Activated T-helper 17 cell treated with anti-CD3 and anti-CD28 coated beads, Interleukin-2, amount 50 U/mL, for 72 hours (primary cell): ENCODE data around the gene C12orf60. TPM values are rescaled to one million over a fixed set of nuclear protein-coding genes. Genes with fewer than 3 reads are reported as not detected.

ENCODE experiments used
- ATAC-seq: fragments of 150-1000 bp; cut with Tn5 transposase; replicated peaks from 2 replicates; pipeline ENCODE4 v1.10.0; 2021; ENCODE audit warnings: mild to moderate bottlenecking, moderate library complexity
- H3K27ac Mint-ChIP-seq: one replicate; pipeline ENCODE4 v1.8.0; 2022; ENCODE audit warnings: mixed read lengths
- H3K27me3 Mint-ChIP-seq: one replicate; pipeline ENCODE4 v1.8.0; 2022; ENCODE audit warnings: mixed read lengths
- H3K36me3 Mint-ChIP-seq: one replicate; pipeline ENCODE4 v1.8.0; 2022; ENCODE audit warnings: low read depth, mild to moderate bottlenecking, mixed read lengths
- H3K4me1 Mint-ChIP-seq: one replicate; pipeline ENCODE4 v1.8.0; 2022; ENCODE audit warnings: mixed read lengths
- H3K4me3 Mint-ChIP-seq: one replicate; pipeline ENCODE4 v1.8.0; 2022; ENCODE audit warnings: mild to moderate bottlenecking, mixed read lengths
- H3K9me3 Mint-ChIP-seq: one replicate; pipeline ENCODE4 v1.8.0; 2022; ENCODE audit warnings: mixed read lengths
- total RNA-seq, 2 donors: library from RNA; stranded (reverse); gene quantifications; one replicate each; pipeline ENCODE4 v1.2.3, GENCODE V29; 2022

Gene C12orf60
- total RNA-seq, 2 donors from 2014 or later, result 2.6 to 3.7 TPM

DNA sequence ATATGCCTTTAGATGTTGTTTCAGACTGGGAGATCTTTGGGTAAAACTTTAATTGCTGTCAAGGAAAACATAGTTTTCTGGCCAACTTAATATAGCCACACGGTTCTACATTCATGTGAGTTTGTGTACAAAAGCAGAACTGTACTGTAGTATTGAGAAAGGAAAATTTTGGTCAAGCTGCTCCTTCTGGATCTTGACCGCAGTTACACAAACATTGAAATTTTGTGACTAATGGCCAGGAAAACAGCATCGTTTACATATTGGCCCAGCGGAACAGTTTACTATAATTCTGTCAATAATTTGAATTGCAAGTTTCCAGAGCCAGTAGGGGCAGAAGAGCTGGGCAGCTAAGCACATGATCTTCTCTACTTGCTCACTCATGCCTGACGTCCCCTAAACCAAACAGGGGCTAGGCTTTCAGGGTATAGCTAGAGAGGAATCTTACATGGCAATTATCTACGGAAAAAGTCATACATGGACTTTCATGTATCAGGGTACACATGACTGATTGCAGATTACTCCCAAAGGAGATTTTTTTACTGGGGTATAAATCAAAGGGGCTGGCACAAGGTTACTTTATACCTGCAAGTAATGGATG, 51.2 kb downstream of the C12orf60 start:
- H3K9me3 Mint-ChIP-seq, result no peaks in the 10 kb centered on the region
- H3K27ac Mint-ChIP-seq, result no peak overlapping the region
- no peaks in the 10 kb centered on the region for H3K36me3 Mint-ChIP-seq
- no peaks in the 10 kb centered on the region for H3K4me1 Mint-ChIP-seq
- no peak overlapping the region for H3K4me3 Mint-ChIP-seq
- no peak for ATAC-seq
- no peaks in the 10 kb centered on the region for H3K27me3 Mint-ChIP-seq

DNA sequence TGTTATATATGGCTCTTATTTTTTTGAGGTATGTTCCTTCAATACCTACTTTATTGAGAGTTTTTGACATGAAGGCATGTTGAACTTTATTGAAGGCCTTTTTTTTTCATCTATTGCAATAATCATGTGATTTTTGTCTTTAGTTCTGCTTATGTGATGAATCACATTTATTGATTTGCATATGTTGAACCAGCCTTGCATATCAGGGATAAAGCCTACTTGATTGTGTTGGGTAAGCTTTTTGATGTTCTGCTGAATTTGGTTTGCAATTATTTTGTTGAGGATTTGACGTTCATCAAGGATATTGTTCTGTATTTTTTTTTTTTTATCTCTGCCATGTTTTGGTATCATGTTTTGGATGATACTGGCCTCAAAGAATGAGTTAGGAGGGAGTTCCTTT, 55.0 kb downstream of the C12orf60 start:
- Mint-ChIP-seq H3K9me3 (no peaks in the 10 kb centered on the region), H3K27me3 (no peaks in the 10 kb centered on the region), H3K4me3 (no peak overlapping the region), H3K27ac (no peak overlapping the region), H3K4me1 (no peaks in the 10 kb centered on the region), H3K36me3 (no peaks in the 10 kb centered on the region)
- ATAC-seq, result no peak

DNA sequence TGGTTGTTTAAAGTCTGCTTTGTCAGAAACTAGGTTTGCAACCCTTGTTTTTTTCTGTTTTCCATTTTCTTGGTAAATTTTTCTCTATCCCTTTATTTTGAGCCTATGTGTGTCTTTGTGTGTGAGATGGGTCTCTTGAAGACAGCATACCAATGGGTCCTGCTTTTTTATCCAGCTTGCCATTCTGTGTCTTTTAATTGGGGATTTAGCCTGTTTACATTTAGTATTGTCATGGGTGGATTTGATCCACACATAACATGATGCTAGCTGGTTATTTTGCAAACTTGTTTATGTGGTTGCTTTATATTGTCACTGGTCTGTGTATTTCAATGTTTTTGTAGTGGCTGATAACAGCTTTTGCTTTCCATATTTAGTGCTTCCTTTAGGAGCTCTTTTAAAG, 57.0 kb downstream of the C12orf60 start:
- no peaks in the 10 kb centered on the region for H3K4me1 Mint-ChIP-seq
- no peaks in the 10 kb centered on the region for H3K36me3 Mint-ChIP-seq
- no peaks in the 10 kb centered on the region for H3K27me3 Mint-ChIP-seq
- H3K9me3 Mint-ChIP-seq, result no peaks in the 10 kb centered on the region
- no peak overlapping the region for H3K4me3 Mint-ChIP-seq
- ATAC-seq, result no peak
- H3K27ac Mint-ChIP-seq, result no peak overlapping the region

DNA sequence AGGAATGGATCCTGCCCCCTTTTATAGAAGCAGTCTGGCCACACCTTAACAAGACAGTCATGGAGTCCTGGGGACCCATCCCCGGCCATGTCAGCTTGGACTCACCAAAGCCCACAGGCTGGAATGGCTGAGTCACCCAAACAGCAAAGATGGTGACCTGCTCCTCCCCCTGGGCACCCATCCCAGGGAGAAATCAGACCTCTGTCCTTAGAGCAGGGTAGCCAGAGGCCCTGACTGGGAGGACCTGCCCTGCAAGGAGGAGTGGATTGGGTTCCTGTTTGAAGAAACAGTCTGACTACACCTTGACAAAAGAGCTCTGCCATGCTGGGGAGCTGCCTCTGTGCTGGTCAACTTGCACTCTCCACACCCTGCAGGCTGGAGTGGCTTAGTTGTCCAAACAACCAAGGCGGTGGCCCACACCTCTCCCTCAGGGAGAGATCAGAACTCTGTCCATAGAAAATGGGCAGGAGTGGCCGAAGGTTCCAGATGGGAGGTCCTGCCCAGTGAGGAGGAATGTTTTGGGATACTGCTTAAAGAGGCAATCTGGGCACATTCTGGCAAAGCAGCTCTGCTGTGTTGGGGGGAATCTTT, 65.5 kb downstream of the C12orf60 start:
- Mint-ChIP-seq H3K36me3 (no peaks in the 10 kb centered on the region), H3K27me3 (peaks cover 7% of the 10 kb centered on the region)
- ATAC-seq, result no peak

DNA sequence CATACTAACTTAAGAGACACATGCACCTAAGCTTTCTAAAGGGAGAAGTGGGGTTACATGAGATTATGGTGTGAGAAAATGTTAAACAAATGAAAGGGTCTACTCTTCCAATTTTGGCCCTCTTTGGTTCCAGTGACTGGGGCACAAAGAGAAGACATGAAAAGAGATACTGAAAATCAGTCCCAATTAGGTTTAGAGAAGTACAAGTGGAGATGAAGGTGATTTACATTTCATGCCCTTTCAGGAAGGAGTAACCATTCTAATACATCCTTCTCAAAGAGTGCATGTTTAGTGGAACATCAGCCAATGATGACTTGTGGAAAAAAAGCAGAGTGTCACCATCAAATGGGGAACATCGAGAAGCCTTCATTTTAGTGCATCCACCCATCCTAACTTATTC, 67.8 kb downstream of the C12orf60 start:
- H3K4me3 Mint-ChIP-seq, result no peak overlapping the region
- H3K27me3 Mint-ChIP-seq, result peaks cover 7% of the 10 kb centered on the region
- no peaks in the 10 kb centered on the region for H3K4me1 Mint-ChIP-seq
- H3K9me3 Mint-ChIP-seq, result peaks cover 4% of the 10 kb centered on the region
- H3K36me3 Mint-ChIP-seq, result no peaks in the 10 kb centered on the region
- ATAC-seq, result no peak
- no peak overlapping the region for H3K27ac Mint-ChIP-seq

More for the DNA sequence above, 65.5 kb downstream of the C12orf60 start:
- H3K9me3 Mint-ChIP-seq, result peaks cover 4% of the 10 kb centered on the region
- H3K4me3 Mint-ChIP-seq, result no peak overlapping the region
- H3K4me1 Mint-ChIP-seq, result no peaks in the 10 kb centered on the region
- no peak overlapping the region for H3K27ac Mint-ChIP-seq

DNA sequence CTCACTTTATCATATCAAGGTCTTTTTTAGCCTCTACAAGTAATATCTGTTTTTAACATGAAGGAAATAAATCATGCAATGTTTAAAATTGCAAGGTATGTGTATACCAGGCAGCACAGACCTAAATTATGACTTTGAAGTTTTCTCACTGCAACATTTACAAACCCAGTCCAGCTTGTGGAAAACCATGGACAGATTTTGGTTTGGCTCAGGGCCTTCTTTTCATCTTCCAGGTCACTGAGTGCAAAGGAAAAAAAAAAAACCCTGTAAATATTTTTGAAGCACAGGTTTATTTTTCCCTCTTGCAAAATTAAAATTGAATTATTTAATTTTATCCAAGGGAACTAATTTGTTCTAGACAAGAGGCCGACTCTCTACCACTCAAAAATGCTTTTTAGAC, 68.4 kb downstream of the C12orf60 start:
- Mint-ChIP-seq H3K27ac (no peak overlapping the region), H3K27me3 (peaks cover 7% of the 10 kb centered on the region), H3K36me3 (no peaks in the 10 kb centered on the region), H3K4me1 (no peaks in the 10 kb centered on the region), H3K4me3 (no peak overlapping the region), H3K9me3 (peaks cover 4% of the 10 kb centered on the region)
- ATAC-seq, result no peak

DNA sequence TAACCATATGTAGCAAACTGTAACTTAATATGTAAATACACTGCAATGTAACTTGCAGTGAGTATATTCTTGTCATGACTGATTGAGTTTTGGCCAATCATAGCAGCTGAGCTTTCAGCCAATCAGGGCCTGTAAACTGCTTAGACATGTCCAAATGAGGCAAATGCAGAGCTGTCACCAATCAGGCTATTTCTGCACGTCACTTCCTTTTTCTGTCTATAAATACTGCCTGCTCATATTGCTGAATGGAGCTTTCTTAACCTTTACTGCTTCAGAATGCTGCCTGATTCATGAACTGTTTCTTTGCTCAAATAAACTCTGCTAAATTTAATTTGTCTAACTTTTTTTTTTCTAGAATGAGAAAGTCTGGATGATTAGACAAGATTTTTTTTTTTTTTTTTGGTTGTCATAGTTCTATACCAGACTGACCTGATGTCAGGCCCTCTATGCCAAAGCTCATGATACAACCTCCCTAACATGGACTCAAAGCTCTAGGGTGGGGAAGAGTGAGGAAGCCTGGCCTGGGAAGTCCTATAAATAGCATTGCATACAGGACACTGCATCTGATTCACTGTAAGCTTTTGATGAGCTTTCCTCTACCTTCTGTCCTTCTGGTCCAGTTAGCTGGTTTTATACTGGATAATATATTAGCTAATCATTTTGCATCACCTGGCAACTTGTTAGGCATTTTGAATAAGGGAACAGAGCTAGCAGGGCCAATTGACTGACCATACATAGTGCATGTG, 70.1 kb downstream of the C12orf60 start:
- no peak overlapping the region for H3K27ac Mint-ChIP-seq
- no peak overlapping the region for H3K4me3 Mint-ChIP-seq
- H3K4me1 Mint-ChIP-seq, result no peaks in the 10 kb centered on the region
- peaks cover 3% of the 10 kb centered on the region for H3K27me3 Mint-ChIP-seq
- ATAC-seq, result no peak
- H3K36me3 Mint-ChIP-seq, result no peaks in the 10 kb centered on the region
- H3K9me3 Mint-ChIP-seq, result no peaks in the 10 kb centered on the region

Other genes starting within 250 kb of the C12orf60 start
- gene PLBD1, start 235.8 kb upstream of the C12orf60 start, total RNA-seq, result not detected
- gene GUCY2C, start 107.1 kb upstream of the C12orf60 start, total RNA-seq, result not detected
- gene WBP11, start 192 bp upstream of the C12orf60 start, total RNA-seq, result 100 to 1,000 TPM in 1 of 2 donors, 10 to 100 TPM in 1; 87.5 to 102 TPM
- gene SMCO3, start 10.5 kb downstream of the C12orf60 start, total RNA-seq, result not detected
- gene ART4, start 39.9 kb downstream of the C12orf60 start, total RNA-seq, result not detected
- under 1 TPM in 1 of 2 donors, not detected in 1; 0.74 TPM for gene MGP, start 82.2 kb downstream of the C12orf60 start, total RNA-seq
- gene ERP27, start 134.9 kb downstream of the C12orf60 start, total RNA-seq, result 1 to 10 TPM; 5.2 to 9.4 TPM
- gene ARHGDIB, start 157.9 kb downstream of the C12orf60 start, total RNA-seq, result 100 to 1,000 TPM; 691 to 930 TPM
- not detected for gene PDE6H, start 169.4 kb downstream of the C12orf60 start, total RNA-seq